Mammary epithelial cell (primary cell): ENCODE data around the gene TTC33.

ENCODE experiments used
- EZH2 ChIP-seq: IDR thresholded peaks from 2 replicates; pipeline ENCODE4 v1.6.1; 2012; ENCODE audit warnings: low read length, inconsistent platforms, borderline replicate concordance
- TF ChIP-seq, protein P1 (sequence below), 2 donors: IDR thresholded peaks in 1 of 2; conservative IDR thresholded peaks in 1 of 2; 2 replicates each; pipeline ENCODE4 v1.5.1; 2011 to 2012; ENCODE audit warnings: inconsistent platforms in 2 of 2, low read length in 2 of 2, mild to moderate bottlenecking in 2 of 2, control low read depth in 1 of 2, low read depth in 1 of 2; ENCODE audit not compliant: insufficient read depth in 1 of 2; ENCODE audit errors: extremely low read depth in 1 of 2

DNA sequence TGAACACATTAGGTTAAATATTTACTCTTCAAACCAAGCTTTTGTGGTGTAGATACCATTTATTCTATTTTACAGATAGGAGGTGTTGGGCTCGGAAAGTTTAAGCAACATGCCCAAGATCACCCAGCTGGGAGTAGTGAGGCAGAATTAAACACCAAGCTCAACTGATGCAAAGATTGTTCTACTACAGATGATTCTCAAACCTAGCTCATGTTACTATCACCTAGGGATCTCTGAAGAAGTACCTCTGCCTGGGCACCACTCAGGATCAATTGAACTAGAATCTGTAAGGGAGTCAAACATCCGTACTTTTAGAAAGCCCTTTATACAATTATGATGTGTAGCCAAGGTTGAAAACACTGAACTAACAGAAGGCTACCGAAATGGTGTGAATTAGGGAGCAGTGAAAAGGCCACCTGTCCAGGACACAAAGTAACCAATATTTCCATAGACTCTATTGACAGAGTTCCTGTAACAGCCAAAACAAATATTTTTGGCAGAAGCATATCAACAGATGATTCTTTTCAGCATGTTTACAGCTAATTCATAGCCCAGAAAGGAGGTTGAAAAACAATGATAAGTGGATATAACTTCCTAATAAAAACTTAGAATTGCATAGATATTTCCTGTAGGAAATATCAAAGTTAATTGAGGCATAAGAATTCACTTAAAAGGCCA, 234.5 kb downstream of the TTC33 start:
- TF ChIP-seq, protein P1, sequence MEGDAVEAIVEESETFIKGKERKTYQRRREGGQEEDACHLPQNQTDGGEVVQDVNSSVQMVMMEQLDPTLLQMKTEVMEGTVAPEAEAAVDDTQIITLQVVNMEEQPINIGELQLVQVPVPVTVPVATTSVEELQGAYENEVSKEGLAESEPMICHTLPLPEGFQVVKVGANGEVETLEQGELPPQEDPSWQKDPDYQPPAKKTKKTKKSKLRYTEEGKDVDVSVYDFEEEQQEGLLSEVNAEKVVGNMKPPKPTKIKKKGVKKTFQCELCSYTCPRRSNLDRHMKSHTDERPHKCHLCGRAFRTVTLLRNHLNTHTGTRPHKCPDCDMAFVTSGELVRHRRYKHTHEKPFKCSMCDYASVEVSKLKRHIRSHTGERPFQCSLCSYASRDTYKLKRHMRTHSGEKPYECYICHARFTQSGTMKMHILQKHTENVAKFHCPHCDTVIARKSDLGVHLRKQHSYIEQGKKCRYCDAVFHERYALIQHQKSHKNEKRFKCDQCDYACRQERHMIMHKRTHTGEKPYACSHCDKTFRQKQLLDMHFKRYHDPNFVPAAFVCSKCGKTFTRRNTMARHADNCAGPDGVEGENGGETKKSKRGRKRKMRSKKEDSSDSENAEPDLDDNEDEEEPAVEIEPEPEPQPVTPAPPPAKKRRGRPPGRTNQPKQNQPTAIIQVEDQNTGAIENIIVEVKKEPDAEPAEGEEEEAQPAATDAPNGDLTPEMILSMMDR (conservative IDR thresholded peaks at IDR 0.05 in 1 of 2, IDR thresholded peaks at IDR 0.05 in 1 of 2; ENCODE audit: extremely low read depth in 1 of 2, insufficient read depth in 1 of 2, low read depth in 1 of 2, low read length in 2 of 2), result no peak
- TF ChIP-seq EZH2, result no peak
